Spinal cord (tissue), 10 donors: ENCODE results near the gene MERTK. TPM values are rescaled to one million over a fixed set of nuclear protein-coding genes. Genes with fewer than 3 reads are reported as not detected.

ENCODE experiments used
- DNase-seq, 6 donors: peaks; one replicate each; pipeline versions ENCODE4 v3.0.0 to v3.0.0-alpha.2; 2013 to 2015; ENCODE audit warnings: low spot score in 6 of 6, low read depth in 4 of 6
- H3K27ac ChIP-seq: one replicate; pipeline ENCODE4 v1.5.1; 2013; ENCODE audit warnings: low read depth, low read length, control low read depth
- H3K27me3 ChIP-seq: one replicate; pipeline ENCODE4 v1.6.1; 2013; ENCODE audit warnings: low read length; ENCODE audit not compliant: control insufficient read depth, insufficient read depth
- H3K36me3 ChIP-seq: one replicate; pipeline ENCODE4 v1.6.1; 2013; ENCODE audit warnings: low read length; ENCODE audit not compliant: control insufficient read depth, insufficient read depth
- H3K4me1 ChIP-seq: one replicate; pipeline ENCODE4 v1.6.1; 2013; ENCODE audit warnings: low read length; ENCODE audit not compliant: control insufficient read depth, insufficient read depth
- H3K4me3 ChIP-seq: one replicate; pipeline ENCODE4 v1.5.1; 2013; ENCODE audit warnings: low read depth, low read length, control low read depth
- H3K9me3 ChIP-seq: one replicate; pipeline ENCODE4 v1.6.1; 2013; ENCODE audit warnings: low read length; ENCODE audit not compliant: control insufficient read depth, insufficient read depth
- WGBS: methylation state at CpG from one replicate; pipeline ENCODE4 v1.1.5; 2013; ENCODE audit warnings: missing lambda C conversion rate; ENCODE audit not compliant: insufficient coverage; 5-methylcytosine and 5-hydroxymethylcytosine counted together
- polyA plus RNA-seq, 2 donors: library from polyadenylated mRNA; unstranded; fragments of 120-200 nt; gene quantifications; one replicate each; pipeline ENCODE4 v1.2.1, GENCODE V29; 2013; ENCODE audit not compliant: insufficient read length in 2 of 2
- total RNA-seq, 2 donors: library from RNA; depleted of rRNA in 1 of 2; stranded (reverse); fragments of 120-200 nt in 1 of 2; fragments of >200 nt in 1 of 2; gene quantifications; one replicate each; pipeline versions ENCODE4 v1.2.3 to v1.2.4, GENCODE V29; 2013 to 2014
- donor health status: healthy.

Gene MERTK
- total and polyA plus RNA-seq, 4 donors = 13.4 to 16.8 (median 16.3) TPM

DNA sequence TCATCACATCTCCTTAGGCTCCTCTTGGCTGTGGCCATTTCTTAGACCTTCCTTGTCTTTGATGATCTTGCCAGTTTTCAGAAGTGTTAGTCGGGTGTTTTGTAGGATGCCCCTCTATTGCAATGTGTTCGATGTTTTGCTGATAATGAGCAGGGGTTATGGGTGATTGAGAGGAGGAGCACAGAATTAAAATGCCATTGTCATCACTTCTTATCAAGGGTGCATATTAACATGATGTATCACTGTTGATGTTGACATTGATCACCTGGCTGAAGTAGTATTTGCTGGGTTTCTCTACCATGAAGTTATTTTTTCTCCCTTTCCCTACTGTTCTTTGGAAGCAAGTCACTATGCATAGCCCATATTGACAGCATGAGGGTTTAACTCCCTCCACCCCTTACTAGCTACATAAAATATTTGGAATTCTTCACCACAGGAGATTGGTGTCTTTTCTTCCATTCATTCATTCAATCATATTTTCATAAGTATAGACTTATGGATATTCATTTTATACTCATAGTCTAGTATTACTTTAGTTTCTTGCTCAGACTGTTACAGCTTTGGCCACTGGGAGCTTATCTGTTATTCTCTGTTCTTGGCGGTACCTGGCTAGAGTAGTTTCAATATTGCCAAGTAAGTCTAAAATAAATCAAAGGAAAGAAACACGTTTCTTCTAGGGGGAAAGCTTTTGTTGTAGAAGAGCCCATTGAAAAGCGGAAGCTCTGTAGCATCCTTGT, 102.2 kb downstream of the MERTK start:
- Histone ChIP-seq H3K36me3 (peaks cover 7% of the 10 kb centered on the region), H3K27me3 (no peaks in the 10 kb centered on the region), H3K4me3 (no peak overlapping the region), H3K27ac (no peak overlapping the region), H3K4me1 (no peaks in the 10 kb centered on the region), H3K9me3 (no peaks in the 10 kb centered on the region)
- no peak for DNase-seq
- 50% methylated on average over 2 of the region's 5 CpGs for WGBS

DNA sequence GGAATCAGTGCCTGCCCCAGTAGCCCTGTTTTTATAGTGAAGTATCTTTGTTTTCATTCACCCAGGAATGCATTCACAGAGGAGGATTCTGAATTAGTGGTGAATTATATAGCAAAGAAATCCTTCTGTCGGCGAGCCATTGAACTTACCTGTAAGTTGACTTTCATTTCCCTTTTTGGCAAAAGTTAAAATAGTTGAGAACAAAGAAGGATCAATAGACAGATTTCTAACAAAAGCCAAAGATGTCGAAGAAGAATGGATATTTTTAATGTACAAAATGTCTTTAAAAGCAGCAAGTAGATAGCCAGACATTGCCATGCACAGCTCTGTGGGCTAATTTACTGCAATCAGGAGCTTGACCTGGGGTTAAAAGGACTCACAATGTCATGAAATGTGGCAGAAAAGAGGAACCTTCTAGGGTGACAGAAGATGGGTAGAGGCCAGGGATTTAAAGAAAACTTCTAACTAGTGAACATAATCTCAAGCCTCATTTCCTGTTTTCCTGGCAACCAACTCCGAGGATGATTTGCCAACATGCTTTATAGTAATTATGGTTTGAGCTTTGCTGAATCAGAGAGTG, 102.8 kb downstream of the MERTK start:
- WGBS = 57% methylated on average over 1 of the region's 4 CpGs
- Histone ChIP-seq H3K4me3 (no peak overlapping the region), H3K9me3 (no peaks in the 10 kb centered on the region), H3K36me3 (peaks cover 7% of the 10 kb centered on the region), H3K27me3 (no peaks in the 10 kb centered on the region), H3K27ac (no peak overlapping the region), H3K4me1 (no peaks in the 10 kb centered on the region)
- DNase-seq = peak in 1 of 6 donors; percentile 21

- peaks cover 7% of the 10 kb centered on the region for H3K36me3 ChIP-seq
- DNase-seq = no peak
- no peaks in the 10 kb centered on the region for H3K4me1 ChIP-seq
- H3K9me3 ChIP-seq = no peaks in the 10 kb centered on the region
- H3K27ac ChIP-seq = no peak overlapping the region
- H3K27me3 ChIP-seq = no peaks in the 10 kb centered on the region
- no peak overlapping the region for H3K4me3 ChIP-seq
Measured at GRCh38 chr2:112001942-112002341, 103.5 kb downstream of the MERTK start.

GRCh38 chr2:112003576-112004252, 105.3 kb downstream of the MERTK start:
- DNase-seq = no peak
- Histone ChIP-seq H3K9me3 (no peaks in the 10 kb centered on the region), H3K4me3 (no peak overlapping the region), H3K4me1 (no peaks in the 10 kb centered on the region), H3K27me3 (no peaks in the 10 kb centered on the region), H3K36me3 (peaks cover 2% of the 10 kb centered on the region), H3K27ac (no peak overlapping the region)
- WGBS = 87% methylated on average over 5 of the region's 5 CpGs

- WGBS = 99% methylated on average over 4 of the region's 5 CpGs
- no peak overlapping the region for H3K4me3 ChIP-seq
- no peaks in the 10 kb centered on the region for H3K4me1 ChIP-seq
- H3K27me3 ChIP-seq = no peaks in the 10 kb centered on the region
- peak in 1 of 6 donors; percentile 32 for DNase-seq
- H3K9me3 ChIP-seq = no peaks in the 10 kb centered on the region
- no peak overlapping the region for H3K27ac ChIP-seq
- peaks cover 2% of the 10 kb centered on the region for H3K36me3 ChIP-seq
Measured at GRCh38 chr2:112004253-112004645, 105.8 kb downstream of the MERTK start.

DNA sequence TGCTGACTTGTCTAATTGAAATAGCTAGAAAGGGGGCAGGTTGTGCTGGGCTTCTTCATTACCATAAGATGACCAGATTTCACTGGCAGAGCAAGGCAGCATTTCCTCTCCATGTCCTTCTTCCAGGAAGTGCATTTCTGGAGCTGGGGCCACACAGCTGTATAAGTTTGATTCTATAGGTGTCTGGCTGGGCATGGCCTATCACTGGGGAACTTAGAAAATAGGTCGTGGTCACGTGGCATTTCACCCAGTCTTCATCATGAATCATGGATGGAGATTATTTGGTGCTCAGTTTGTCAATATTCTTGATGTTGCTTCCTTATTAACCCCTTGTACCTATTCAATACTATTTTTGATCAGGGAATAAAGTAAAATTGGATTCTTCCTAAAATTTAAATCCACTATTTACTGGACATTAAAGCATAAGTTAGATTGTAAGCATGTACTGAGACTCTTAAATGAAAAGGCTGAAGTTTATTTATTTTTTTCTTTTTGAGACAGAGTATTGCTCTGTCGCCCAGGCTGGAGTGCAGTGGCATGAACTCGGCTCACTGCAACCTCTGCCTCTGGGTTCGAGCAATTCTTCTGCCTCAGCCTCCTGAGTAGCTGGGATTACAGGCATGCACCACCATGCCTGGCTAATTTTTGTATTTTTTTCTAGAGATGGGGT, 107.1 kb downstream of the MERTK start:
- Histone ChIP-seq H3K9me3 (no peaks in the 10 kb centered on the region), H3K27me3 (no peaks in the 10 kb centered on the region), H3K36me3 (peaks cover 2% of the 10 kb centered on the region), H3K27ac (no peak overlapping the region), H3K4me3 (no peak overlapping the region), H3K4me1 (no peaks in the 10 kb centered on the region)
- no peak for DNase-seq
- 93% methylated on average over 2 of the region's 5 CpGs for WGBS

DNA sequence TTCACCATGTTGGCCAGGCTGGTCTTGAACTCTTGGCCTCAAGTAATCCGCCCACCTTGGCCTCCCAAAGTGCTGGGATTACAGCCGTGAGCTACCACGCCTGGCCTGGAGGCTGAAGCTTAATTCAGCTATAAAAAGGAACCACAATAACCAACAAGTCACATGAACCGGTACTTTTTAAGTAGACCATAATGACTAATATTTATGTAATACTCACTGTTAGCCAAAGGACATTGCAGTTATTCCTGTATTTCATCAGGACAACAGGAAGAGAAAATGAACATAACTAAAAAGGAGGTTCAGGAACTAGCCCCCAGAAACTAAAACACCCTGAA, 107.6 kb downstream of the MERTK start:
- peaks cover 6% of the 10 kb centered on the region for H3K36me3 ChIP-seq
- WGBS = 100% methylated on average over 3 of the region's 4 CpGs
- no peaks in the 10 kb centered on the region for H3K9me3 ChIP-seq
- H3K27me3 ChIP-seq = no peaks in the 10 kb centered on the region
- no peaks in the 10 kb centered on the region for H3K4me1 ChIP-seq
- H3K4me3 ChIP-seq = no peak overlapping the region
- DNase-seq = no peak
- no peak overlapping the region for H3K27ac ChIP-seq

DNA sequence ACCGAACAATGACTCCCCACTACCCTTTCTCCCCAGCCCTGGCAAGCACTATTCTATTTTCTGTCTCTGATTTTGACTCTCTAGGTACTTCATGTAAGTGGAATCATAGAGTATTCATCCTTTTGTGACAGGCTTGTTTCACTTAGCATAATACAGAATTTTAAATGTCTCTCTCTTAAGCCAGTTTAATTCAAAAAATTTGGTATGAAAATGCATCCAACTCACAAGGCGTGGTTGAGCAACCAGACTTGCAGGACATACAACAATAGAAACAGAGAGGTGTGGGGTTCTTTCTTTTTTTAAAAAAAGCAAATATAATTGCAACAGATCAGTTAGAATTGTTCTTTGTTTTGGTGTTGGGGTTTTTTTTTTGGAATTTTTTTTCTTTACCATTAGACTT, 109.1 kb downstream of the MERTK start:
- Histone ChIP-seq H3K36me3 (peaks cover 11% of the 10 kb centered on the region), H3K27ac (no peak overlapping the region), H3K4me3 (no peak overlapping the region), H3K4me1 (no peaks in the 10 kb centered on the region), H3K27me3 (no peaks in the 10 kb centered on the region), H3K9me3 (no peaks in the 10 kb centered on the region)
- WGBS = no CpG with 5 or more reads among the region's 2 CpGs
- DNase-seq = no peak

- no peaks in the 10 kb centered on the region for H3K27me3 ChIP-seq
- H3K4me3 ChIP-seq = no peak overlapping the region
- H3K4me1 ChIP-seq = no peaks in the 10 kb centered on the region
- H3K36me3 ChIP-seq = peaks cover 8% of the 10 kb centered on the region
- WGBS = no CpG with 5 or more reads among the region's 2 CpGs
- H3K27ac ChIP-seq = no peak overlapping the region
- DNase-seq = no peak
- no peaks in the 10 kb centered on the region for H3K9me3 ChIP-seq
Measured at GRCh38 chr2:112008910-112009485, 110.6 kb downstream of the MERTK start.
